Measurements from ENCODE around the gene SLC25A11. TPM values are rescaled to one million over a fixed set of nuclear protein-coding genes. Genes with fewer than 3 reads are reported as not detected.
A peak's percentile ranks its signal among the peaks of the same experiment; 100 is the strongest.

SLC25A11 gene
- total and polyA plus RNA-seq, 8 donors = 38.4 to 70.5 (median 47.6) TPM

DNA sequence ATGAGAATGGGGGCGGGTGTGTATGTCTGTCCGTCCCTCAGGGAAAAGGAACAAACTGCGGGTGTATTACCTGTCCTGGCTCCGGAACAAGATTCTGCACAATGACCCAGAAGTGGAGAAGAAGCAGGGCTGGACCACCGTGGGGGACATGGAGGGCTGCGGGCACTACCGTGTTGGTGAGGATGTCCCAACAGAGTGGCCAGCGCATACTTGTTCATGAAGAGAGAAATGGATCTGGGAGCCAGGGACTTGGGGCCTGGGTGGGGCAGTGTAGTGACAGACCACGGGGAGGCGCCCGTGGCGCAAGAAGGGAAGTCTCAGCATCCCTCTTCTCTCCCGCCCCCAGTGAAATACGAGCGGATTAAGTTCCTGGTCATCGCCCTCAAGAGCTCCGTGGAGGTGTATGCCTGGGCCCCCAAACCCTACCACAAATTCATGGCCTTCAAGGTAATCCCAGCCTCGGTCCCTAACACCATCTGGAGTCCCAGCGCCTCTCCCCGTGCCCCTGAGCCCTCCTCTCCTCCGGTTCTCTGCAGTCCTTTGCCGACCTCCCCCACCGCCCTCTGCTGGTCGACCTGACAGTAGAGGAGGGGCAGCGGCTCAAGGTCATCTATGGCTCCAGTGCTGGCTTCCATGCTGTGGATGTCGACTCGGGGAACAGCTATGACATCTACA lies 44.1 kb downstream of the SLC25A11 start:
- Histone ChIP-seq H3K4me3 (no peak overlapping the region), H3K4me1 (peaks cover 6 to 22% of the 10 kb centered on the region in 2 donors), H3K36me3 (peaks cover 0 to 68% of the 10 kb centered on the region in 2 donors), H3K27ac (no peak overlapping the region), H3K27me3 (peaks cover 0 to 19% of the 10 kb centered on the region in 2 donors), H3K9me3 (no peaks in the 10 kb centered on the region)
- peak in 1 of 4 donors; percentile 74 for DNase-seq
- intact Hi-C loops (cut with DNase I) = loop anchor here in 1 of 2 donors (10.0 kb wide), 1 partner anchor 191 kb away; the partner anchor contains the start of gene PELP1
- no peak for ATAC-seq
- TF ChIP-seq CTCF (IDR thresholded peaks at IDR 0.05) = no peak

DNA sequence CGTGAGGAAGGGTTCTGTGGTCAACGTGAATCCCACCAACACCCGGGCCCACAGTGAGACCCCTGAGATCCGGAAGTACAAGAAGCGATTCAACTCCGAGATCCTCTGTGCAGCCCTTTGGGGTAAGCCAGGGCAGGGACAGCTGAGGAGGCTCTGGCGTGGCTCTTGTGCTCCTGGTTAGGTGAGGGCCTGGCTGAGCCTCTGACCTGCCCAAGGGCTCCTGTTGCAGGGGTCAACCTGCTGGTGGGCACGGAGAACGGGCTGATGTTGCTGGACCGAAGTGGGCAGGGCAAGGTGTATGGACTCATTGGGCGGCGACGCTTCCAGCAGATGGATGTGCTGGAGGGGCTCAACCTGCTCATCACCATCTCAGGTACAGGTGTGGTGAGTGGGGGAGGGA lies 44.7 kb downstream of the SLC25A11 start:
- Histone ChIP-seq H3K9me3 (no peaks in the 10 kb centered on the region), H3K36me3 (peaks cover 0 to 75% of the 10 kb centered on the region in 2 donors), H3K27me3 (peaks cover 0 to 12% of the 10 kb centered on the region in 2 donors), H3K4me1 (peaks cover 5 to 15% of the 10 kb centered on the region in 2 donors), H3K4me3 (no peak overlapping the region), H3K27ac (no peak overlapping the region)
- ATAC-seq = no peak
- TF ChIP-seq CTCF (IDR thresholded peaks at IDR 0.05) = no peak
- DNase-seq = peak in 1 of 4 donors; percentile 65
- intact Hi-C loops (cut with DNase I) = loop anchor here in 1 of 2 donors (10.0 kb wide), 1 partner anchor 190 kb away; the partner anchor contains the start of gene PELP1

DNA sequence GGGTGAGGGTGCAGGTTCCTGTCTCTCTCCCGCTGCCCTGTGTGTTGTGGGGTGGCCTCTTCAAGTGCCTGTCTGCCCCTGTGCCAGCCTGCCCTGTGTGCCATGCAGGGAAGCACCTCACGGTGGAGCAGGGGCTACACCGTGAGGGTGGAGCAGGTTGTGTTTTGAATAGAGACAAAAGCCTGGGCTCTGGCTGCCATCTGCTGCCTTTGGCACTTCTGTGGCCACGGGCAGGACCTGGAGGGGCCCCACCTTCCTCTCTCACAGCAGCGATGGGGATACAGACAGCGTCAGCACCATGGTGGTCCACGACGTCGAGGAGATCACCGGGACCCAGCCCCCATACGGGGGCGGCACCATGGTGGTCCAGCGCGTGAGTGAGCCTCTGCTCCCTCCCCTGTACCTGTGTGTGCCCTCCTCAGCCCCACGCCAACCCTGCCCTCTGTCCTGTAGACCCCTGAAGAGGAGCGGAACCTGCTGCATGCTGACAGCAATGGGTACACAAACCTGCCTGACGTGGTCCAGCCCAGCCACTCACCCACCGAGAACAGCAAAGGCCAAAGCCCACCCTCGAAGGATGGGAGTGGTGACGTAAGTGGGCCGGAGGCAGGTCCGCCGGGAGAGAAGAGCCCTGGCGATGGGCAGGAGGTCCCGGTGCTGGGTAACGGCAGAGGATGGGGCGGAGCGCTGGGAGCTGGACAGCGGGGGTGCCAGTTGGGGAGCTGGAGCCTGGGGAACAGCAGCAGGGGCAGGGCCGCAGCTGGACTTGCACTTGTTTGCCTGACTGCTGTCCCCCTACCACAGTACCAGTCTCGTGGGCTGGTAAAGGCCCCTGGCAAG lies 45.9 kb downstream of the SLC25A11 start:
- no peaks in the 10 kb centered on the region for H3K9me3 ChIP-seq
- H3K4me1 ChIP-seq = peaks cover 0 to 5% of the 10 kb centered on the region in 2 donors
- no peak for TF ChIP-seq CTCF (IDR thresholded peaks at IDR 0.05)
- peaks cover 0 to under 1% of the 10 kb centered on the region in 2 donors for H3K27me3 ChIP-seq
- H3K36me3 ChIP-seq = peaks cover 0 to 87% of the 10 kb centered on the region in 2 donors
- H3K4me3 ChIP-seq = no peak overlapping the region
- ATAC-seq (no peak), DNase-seq (peak in 1 of 4 donors; percentile 69)
- intact Hi-C loops (cut with DNase I) = loop anchor here in 1 of 2 donors (5.0 to 10.0 kb wide), 2 partner anchors 102 to 189 kb away; partner anchors contain the start of gene PELP1
- no peak overlapping the region for H3K27ac ChIP-seq

GRCh38 chr17:4893272-4893671 lies 46.6 kb downstream of the SLC25A11 start:
- intact Hi-C loops (cut with DNase I) = loop anchor here in 1 of 2 donors (5.0 to 10.0 kb wide), 2 partner anchors 101 to 188 kb away; partner anchors contain the start of gene PELP1
- Histone ChIP-seq H3K27me3 (no peaks in the 10 kb centered on the region), H3K36me3 (peaks cover 0 to 93% of the 10 kb centered on the region in 2 donors), H3K4me1 (no peaks in the 10 kb centered on the region), H3K4me3 (no peak overlapping the region), H3K9me3 (no peaks in the 10 kb centered on the region), H3K27ac (no peak overlapping the region)
- no peak for TF ChIP-seq CTCF (IDR thresholded peaks at IDR 0.05)
- DNase-seq (peak in 1 of 4 donors; percentile 57), ATAC-seq (no peak)
